Body of pancreas (tissue), 4 donors: ENCODE measurements around the gene CSF3.

ENCODE experiments used
- CTCF ChIP-seq, 7 experiments: fragments of 450-650 bp in 4 of 7; fragments of 200-600 bp in 3 of 7; sonication (generic) in 3 of 7; IDR thresholded peaks; one replicate each; pipeline ENCODE4 v1.5.1; 2016 to 2019; ENCODE audit warnings: antibody characterized with exemption in 7 of 7
- POLR2A ChIP-seq, 3 donors: fragments of 450-650 bp; IDR thresholded peaks; one replicate each; pipeline ENCODE4 v1.6.1; 2016; ENCODE audit warnings: antibody characterized with exemption in 3 of 3, mild to moderate bottlenecking in 2 of 3

- TF ChIP-seq CTCF (IDR thresholded peaks at IDR 0.05) (no peak), POLR2A (IDR thresholded peaks at IDR 0.05) (no peak)
These were observed 10.3 kb downstream of the CSF3 start for GRCh38 chr17:40025559-40025958.
